ENCODE data around the gene PHACTR2.
"Not testable (repeated sequence)": the region's sequence is repeated elsewhere in the genome, so short reads cannot be mapped to it uniquely, and the experiment has no call there.

The PHACTR2 gene

GRCh38 chr6:143699430-143699825, 21.7 kb downstream of the PHACTR2 start:
- DNase-seq, result no peak

DNA sequence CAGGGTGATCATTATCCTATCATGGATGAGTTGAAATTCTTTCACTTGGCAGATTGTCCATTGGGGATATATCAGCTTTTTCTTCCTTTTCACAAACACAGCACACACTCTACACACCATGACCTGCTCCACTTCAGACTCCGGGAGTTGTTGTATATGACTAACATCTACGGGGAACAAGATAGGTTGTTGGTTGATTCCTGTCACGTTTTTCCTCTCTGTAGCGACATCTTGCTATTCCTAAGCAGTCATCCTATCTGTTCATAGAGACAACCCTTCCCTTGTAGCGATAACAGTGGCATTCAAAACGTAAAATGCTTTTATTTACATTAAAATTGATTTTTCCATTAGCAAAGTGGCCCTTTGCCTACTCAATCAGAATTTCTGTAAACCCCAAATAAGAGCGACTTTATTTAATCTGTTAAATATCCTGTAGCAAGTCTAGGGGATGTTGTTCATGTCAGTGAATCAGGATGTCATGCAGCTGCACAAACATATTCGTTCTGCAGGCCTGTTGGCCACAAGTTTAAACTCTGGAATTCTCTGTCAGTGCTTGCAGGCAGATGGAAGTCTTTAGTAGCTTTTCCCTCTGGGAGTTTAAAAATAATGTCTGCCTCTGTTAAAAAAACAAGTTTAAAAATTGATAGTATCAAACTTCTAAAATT, 23.1 kb downstream of the PHACTR2 start:
- DNase-seq, result no peak

DNA sequence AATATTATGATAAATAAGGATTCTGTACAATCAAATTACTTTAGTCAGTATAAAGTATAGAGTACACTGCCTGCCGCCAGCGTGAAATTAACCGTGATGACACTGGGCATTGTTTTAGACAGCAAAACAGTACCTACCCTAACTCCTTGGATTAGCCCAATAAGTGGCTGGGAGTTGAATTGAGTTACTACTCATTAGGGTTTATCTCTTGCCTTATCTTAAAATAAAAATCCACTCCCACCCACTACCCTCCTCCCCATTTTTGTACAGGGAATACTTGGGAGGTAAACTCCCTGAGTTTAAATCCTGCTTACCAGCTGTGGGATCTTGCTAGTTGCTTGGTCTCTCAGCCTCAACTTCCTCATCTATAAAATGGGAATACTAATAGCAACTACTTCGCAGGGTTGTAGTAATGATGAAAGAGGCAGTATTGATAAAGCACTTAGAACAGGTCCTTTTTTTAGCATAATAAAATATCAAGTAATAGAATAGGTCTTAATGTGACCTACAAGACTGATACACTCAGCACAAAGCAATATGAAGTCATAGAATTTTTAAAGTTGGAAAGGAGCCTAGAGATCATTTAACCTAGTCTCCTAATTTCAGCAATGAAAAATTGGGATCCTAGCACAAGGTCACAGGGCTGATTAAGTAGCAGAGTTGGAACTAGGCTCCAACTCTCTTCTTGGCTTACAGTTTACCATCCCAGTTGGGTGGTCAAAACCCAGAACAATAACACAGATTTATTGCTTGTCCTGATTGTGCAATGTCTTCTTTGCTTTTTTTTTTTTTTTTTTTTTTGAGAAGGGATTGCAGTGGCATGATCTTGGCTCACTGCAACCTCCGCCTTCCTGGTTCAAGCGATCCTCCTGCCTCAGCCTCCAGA, 23.8 kb downstream of the PHACTR2 start:
- no peak for DNase-seq

- no peak for DNase-seq
These were observed 27.8 kb downstream of the PHACTR2 start for GRCh38 chr6:143705569-143705968.

DNA sequence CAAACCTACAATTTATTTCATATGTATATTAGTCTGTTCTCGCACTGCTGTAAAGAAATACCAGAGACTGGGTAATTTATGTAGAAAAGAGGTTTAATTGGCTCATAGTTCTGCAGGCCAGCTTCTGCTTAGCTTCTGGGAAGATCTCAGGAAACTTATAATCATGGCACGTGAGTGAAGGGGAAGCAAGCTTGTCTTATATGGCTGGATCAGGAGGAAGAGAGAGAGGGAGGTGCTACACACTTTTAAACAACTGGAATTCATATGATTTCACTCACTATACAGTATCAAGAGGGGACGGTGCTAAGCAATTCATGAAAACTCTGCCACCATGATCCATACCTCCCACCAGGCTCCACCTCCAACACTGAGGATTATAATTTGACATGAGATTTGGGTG, 29.9 kb downstream of the PHACTR2 start:
- no peak for DNase-seq

DNA sequence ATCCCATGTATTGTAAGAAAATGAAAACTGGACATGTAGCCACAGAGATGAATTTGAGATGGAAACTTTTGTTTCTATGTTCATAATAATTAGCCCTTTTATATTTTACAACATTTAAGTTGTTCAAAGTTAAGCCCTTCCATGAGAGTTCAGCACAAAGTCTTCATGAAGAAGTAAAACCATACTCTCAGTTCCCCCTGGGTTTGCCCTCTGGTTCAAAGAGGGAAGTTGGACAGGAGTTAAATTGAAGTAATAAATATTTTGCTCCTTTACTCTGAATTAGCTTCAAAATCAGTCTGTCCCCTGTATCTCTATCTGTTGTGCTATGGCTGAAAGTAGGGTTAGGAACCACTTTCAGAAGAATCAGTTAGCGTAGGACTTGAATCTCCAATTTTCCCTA, 31.1 kb downstream of the PHACTR2 start:
- no peak for DNase-seq

DNA sequence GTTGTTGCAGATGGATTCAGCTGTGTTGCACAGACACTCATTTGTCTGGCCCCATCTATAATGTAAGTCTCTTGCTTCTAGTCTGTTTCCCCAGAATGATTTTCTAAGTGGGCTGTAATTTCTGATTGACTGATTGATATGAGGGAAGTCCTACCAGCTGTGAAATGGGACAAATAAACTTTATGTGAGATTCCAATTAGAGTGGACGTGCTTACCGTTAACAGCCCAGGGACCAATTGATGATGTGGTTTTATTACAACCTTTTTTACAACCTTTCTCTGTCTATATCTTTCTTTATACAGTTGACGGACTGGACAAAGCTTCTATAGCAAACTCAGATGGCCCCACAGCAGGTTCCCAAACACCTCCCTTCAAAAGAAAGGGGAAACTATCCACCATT, 33.9 kb downstream of the PHACTR2 start:
- no peak for DNase-seq

DNA sequence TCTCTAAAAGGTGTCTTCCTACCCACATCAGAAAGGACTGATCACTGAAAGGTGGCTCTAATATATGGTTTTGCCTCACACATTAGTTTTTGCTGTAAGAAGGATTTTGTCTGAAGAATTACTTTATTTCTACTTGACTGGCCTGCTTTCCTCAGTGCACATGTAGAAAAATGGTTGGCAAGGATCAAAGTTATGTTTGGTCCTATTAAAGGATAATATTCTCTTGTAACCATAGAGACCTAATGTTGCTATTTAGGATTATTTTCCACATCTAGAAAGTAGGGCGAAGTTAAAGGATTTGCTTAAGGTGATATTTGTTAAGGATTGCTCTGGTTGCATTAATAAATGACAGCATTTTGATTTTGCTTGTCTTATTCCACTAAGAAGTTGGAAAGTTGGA, 40.7 kb downstream of the PHACTR2 start:
- DNase-seq, result no peak

- DNase-seq, result no peak
These were observed 43.9 kb downstream of the PHACTR2 start for GRCh38 chr6:143721642-143722041.

GRCh38 chr6:143724876-143725275, 47.1 kb downstream of the PHACTR2 start:
- DNase-seq, result no peak

GRCh38 chr6:143726015-143726647, 48.4 kb downstream of the PHACTR2 start:
- DNase-seq, result no peak

GRCh38 chr6:143727035-143727434, 49.3 kb downstream of the PHACTR2 start:
- DNase-seq, result no peak

DNA sequence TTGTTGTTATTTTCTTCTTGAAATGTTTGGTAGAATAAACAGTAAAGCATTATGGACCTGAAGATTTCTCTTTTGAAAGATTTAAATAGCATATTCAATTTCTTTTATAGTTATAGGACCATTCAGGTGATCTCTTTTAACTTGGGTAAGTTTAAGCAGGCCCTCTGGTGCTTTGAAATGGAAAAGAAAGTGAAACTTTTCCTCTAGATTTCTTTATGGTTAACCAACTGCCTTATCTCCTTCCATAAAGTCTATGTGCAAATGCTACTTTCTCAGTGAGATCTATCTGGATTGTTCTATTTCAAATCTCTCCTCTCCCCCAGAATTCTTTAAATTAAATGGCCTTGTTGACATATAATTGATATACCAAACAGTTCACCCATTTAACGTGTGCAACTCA, 54.0 kb downstream of the PHACTR2 start:
- DNase-seq, result no peak

DNA sequence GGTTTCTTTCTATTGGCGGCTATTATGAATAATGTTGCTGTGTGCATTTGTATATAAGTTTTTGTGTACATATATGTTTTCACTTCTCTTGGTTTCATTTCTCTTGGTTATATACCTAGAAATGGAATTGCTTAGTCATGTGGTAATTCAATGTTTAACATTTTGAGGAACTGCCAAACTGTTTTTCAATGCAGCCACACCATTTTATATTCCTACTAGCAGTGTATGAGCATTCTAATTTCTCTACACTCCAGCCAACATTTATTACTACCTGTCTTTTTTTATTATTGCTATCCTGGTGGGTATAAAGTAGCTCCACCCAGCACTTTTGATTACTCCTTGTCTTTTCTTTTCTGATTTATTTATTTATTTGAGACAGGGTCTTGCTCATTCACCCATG, 54.8 kb downstream of the PHACTR2 start:
- no peak for DNase-seq

DNA sequence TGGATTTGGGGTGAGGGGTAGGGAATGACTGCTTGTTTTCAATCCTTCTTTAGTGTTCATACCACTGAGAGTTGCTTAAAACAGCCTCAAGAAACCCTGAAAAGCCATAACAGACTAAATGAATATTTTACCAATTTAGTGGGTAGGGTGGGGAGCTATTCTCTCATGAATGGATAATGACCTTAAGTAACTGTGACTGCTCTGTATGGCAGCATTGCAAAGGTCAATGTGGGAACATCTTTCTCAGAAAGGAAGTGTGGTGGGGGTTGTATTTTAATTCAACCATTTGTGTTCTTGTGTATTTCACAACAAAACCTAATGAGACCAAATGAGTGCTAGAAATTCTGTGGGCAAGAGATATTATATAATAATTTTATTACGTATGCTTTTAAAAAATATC, 55.7 kb downstream of the PHACTR2 start:
- no peak for DNase-seq

DNA sequence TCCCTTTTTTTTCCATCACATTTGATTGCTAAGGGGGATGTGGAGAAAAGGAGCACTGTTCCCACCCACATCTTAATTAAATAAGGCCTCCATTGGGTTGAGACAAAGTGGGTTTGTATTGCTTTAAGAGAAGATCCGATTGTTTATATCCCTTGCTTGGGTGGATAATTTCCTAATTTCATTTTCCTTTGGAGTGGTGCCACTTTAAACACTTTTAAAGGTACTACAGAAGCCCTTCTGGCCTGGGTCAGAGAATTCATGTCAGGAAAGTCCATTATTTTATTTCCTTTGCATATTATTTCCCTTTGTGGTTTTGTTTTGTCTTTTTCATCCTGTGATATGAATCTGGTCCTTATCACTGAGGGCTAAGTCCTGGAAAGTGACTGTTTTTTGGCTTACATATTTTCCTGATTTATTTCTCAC, 56.9 kb downstream of the PHACTR2 start:
- no peak for DNase-seq

GRCh38 chr6:143738072-143738690, 60.4 kb downstream of the PHACTR2 start:
- not testable (repeated sequence) for DNase-seq

DNA sequence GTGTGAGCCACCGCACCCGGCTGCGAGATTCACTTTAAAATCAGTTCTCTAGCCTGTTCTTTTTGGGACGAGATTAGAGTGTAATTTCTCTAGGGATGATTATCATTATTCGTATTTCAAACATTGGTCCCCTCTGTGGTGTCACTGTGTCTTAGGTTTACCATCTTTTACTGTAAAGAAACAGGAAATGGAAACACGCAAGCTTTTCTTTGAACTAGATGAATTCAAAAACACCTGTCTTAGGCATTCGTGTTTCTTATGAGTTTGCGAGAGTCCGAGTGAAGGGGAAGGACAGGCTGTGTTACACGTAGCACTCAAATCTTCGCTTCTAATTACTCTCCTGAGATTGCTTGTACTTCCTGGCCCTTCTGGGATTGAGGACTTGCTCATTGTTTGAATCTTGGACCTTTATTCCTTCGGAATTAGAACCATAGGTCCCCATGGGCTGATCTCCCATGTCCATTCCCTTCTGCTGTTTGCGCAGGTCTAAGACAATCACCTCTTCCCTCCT, 61.6 kb downstream of the PHACTR2 start:
- no peak for DNase-seq

- no peak for DNase-seq
These were observed 62.4 kb downstream of the PHACTR2 start for GRCh38 chr6:143740213-143740612.

GRCh38 chr6:143741480-143741879, 63.7 kb downstream of the PHACTR2 start:
- no peak for DNase-seq

DNA sequence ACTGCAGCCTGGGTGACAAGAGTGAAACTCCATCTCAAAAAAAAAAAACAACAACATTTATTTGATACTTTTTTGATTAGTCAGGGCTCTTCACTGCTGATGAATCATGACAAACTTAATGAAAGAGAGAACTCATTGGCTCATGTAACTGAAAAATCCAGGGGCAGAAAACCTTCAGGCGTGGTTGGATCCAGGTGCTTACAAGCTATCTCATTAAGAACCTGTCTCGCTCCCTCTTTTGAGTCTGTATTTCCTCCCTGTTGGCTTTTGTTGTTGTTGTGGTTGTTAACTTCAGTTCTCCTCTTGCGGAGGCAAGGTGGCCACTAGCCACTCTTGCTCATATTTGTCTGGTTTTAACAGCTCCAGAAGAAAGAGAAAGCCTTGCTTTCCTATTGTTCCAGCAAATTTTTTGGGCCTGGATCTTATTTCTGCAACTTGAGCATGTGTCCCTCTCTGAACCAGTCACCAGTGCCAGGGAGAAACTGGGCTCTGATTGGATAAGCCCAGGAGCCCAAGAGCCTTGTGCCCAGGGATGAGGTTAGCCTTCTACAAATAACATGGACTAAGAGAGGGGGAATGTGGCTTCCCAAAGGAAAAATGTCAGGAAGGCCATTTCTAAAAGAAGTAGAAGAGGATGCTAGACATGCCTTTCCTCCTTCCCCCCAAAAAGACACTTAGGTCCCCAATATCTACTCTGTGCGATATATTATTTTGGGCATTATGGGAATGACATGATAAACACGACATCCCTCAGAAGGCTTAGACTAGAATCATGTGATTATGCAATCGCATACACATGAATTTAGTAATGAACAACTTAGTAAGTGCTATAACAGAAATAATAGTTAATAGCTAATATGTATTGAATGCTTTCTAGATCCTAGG, 64.5 kb downstream of the PHACTR2 start:
- no peak for DNase-seq

DNA sequence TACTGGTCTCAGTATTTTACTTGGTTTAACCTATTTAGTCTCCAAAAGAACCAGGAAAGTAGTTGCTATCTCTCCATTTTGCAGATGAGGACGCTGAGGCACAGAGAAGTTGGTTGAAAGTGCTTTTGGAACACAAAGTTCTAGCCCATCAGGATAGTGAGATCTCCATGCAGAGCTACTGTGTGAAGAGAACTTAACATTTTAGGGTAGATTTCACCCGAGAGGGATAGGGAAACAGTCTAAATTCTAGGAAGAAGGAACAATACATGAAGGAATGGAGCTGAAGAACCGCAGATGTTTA, 65.1 kb downstream of the PHACTR2 start:
- DNase-seq, result no peak

Measured in activated effector memory CD4-positive, alpha-beta T cell treated with anti-CD3 and anti-CD28 coated beads, Interleukin-2, amount 50 U/mL, for 16 hours (primary cell).